22Rv1 (cell line): Measurements from ENCODE around the gene SPRR2E.
"Not testable (repeated sequence)": the region's sequence is repeated elsewhere in the genome, so short reads cannot be mapped to it uniquely, and the experiment has no call there.

Source experiments
- ZFX ChIP-seq: fragments of 450-650 bp; IDR thresholded peaks from 2 replicates; pipeline ENCODE4 v1.6.1; 2017; ENCODE audit warnings: antibody characterized with exemption, borderline replicate concordance
- TF ChIP-seq, protein P1 (sequence below): fragments of 450-650 bp; IDR thresholded peaks from 2 replicates; pipeline ENCODE4 v1.5.1; 2017; ENCODE audit warnings: mild to moderate bottlenecking

GRCh38 chr1:153123793-153124192, 29.5 kb upstream of the SPRR2E start:
- TF ChIP-seq, protein P1, sequence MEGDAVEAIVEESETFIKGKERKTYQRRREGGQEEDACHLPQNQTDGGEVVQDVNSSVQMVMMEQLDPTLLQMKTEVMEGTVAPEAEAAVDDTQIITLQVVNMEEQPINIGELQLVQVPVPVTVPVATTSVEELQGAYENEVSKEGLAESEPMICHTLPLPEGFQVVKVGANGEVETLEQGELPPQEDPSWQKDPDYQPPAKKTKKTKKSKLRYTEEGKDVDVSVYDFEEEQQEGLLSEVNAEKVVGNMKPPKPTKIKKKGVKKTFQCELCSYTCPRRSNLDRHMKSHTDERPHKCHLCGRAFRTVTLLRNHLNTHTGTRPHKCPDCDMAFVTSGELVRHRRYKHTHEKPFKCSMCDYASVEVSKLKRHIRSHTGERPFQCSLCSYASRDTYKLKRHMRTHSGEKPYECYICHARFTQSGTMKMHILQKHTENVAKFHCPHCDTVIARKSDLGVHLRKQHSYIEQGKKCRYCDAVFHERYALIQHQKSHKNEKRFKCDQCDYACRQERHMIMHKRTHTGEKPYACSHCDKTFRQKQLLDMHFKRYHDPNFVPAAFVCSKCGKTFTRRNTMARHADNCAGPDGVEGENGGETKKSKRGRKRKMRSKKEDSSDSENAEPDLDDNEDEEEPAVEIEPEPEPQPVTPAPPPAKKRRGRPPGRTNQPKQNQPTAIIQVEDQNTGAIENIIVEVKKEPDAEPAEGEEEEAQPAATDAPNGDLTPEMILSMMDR, result not testable (repeated sequence)
- not testable (repeated sequence) for TF ChIP-seq ZFX
